Measurements from ENCODE around the gene TFCP2.

DNA sequence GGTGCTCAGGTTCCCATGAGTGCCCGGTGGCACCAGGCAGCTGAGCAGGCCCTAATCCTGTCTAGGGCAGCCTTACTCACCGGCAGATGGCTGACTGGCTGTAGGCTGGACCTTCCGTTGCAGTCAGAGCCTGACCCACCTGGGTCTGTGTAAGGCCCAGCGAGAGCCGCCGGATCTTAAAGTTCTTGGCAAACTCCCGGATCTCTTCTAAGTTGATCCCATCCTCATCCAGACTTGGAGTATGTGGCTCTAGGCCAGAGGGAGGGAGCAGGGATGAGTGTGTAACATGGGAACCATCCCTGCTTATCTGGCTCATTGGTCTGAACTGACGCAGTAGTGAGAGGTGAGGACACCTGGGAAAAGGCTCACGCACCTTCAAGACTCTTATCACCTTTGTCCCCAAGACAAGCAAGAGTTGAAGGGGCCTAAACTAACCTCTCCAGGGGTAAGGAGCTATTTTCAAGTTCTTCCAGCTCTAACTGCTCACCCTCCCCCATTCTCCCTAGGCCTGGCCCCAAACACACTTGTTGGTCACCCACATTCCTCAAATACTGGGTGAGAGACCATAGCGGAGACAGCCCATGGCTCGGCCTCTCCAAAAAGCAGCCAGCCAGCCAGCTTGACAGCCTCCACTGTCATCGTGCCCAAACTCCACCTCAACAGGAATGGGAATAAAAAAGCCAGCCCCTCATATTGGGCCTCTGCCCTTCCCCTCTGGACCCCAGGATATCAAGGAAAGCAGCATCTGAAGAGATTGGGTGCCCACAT is 18.8 kb upstream of the TFCP2 start:
- TF ChIP-seq, protein P1, sequence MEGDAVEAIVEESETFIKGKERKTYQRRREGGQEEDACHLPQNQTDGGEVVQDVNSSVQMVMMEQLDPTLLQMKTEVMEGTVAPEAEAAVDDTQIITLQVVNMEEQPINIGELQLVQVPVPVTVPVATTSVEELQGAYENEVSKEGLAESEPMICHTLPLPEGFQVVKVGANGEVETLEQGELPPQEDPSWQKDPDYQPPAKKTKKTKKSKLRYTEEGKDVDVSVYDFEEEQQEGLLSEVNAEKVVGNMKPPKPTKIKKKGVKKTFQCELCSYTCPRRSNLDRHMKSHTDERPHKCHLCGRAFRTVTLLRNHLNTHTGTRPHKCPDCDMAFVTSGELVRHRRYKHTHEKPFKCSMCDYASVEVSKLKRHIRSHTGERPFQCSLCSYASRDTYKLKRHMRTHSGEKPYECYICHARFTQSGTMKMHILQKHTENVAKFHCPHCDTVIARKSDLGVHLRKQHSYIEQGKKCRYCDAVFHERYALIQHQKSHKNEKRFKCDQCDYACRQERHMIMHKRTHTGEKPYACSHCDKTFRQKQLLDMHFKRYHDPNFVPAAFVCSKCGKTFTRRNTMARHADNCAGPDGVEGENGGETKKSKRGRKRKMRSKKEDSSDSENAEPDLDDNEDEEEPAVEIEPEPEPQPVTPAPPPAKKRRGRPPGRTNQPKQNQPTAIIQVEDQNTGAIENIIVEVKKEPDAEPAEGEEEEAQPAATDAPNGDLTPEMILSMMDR (conservative IDR thresholded peaks at IDR 0.05; ENCODE audit: low read length): no peak
- no peak for TF ChIP-seq EZH2phosphoT487 (IDR thresholded peaks at IDR 0.05; ENCODE audit: borderline replicate concordance)

All from Loucy (cell line).